ENCODE data around the gene PTRH2.

The PTRH2 gene

DNA sequence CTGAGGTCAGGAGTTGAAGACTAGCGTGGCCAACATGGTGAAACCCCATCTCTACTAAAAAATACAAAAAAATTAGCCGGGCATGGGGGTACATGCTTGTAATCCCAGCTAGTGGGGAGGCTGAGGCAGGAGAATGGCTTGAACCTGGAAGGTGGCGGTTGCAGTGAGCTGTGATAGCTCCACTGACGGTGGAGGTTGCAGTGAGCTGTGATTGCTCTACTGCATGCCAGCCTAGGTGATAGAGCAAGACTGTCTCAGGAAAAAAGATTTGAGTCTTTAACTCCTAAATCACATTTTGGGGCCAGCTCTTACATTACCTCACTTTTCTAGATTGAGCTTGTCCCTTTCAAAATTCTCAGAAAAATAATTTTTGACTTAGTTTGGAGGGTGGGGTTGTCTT, 15.4 kb upstream of the PTRH2 start:
- no peak for DNase-seq (ENCODE audit: extremely low read depth in 1 of 2, low read depth in 1 of 2)

DNA sequence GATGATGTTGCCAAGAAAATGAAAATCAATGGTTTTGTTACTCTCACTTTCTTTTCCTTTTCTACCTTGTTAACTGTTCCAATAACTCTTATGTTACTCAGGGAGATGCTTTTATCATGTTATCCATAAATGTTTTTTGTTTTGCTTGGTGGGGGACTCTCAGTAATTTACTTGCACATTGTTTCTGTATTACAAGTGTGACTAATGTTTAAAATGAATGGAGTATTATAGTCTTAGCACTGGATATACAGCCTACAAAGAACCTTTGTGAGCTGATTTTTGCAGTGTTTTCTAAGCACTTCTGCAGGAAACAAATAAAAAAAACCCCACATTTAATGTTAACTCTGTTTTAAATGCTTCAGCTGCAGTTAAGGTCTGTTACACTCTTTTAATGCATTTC, 12.3 kb upstream of the PTRH2 start:
- no peak for DNase-seq (ENCODE audit: extremely low read depth in 1 of 2, low read depth in 1 of 2)

DNA sequence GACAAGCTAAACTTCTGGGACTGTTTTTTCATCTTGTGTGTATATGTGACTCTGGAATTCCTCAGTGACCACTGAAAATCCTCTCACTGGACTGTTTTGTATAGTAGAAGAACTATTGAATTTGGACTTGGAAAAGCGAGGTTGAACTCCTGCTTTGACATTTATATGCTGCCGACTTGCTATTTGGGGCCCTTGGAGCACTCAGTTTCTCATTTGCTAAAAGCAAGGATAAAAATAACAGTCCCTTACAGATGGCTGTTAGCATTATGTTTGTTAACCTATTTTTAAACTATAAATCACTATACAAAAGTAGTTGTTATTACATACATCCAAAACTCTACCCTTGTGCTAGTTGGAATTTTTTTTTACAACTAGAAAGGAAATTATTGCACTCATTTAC, 9.2 kb upstream of the PTRH2 start:
- DNase-seq (ENCODE audit: extremely low read depth in 1 of 2, low read depth in 1 of 2): no peak

DNA sequence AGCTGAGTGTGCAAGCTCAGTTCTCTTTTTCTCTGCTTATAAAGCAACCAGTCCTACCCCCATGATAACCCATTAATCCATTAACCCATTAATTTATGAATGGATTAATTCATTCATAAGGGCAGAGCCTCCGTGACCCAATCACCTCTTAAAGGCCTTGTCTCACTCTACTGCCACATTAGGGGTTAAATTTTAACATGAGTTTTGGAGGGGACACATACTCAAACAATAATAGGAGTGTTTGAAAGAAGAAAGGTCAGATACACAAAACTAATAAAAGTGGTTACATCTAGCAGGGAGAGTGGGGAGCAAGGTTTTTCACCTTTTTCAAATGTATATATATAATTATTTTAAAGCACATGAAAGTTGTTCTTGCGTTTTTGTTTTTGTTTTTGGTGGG, 7.0 kb upstream of the PTRH2 start:
- no peak for DNase-seq (ENCODE audit: extremely low read depth in 1 of 2, low read depth in 1 of 2)

DNA sequence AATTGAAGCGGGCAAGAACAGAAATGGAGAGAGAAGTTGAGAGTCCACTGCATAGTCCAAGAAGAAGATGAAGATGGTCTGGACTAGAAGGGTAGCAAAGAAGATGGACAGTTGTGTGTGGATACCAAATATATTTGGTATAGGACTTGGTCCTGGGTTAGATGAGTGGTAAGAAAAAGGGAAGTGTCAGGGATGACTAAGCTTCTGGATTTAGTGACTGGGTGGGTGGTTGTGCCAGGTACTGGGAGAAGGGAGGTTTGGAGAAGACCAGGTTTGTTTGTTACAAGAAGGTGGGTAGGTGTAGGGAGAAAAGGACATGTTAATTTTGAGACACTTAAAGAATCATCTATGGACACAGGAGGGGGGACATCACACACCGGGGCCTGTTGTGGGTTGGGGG, 5.6 kb upstream of the PTRH2 start:
- DNase-seq (ENCODE audit: extremely low read depth in 1 of 2, low read depth in 1 of 2): no peak

DNA sequence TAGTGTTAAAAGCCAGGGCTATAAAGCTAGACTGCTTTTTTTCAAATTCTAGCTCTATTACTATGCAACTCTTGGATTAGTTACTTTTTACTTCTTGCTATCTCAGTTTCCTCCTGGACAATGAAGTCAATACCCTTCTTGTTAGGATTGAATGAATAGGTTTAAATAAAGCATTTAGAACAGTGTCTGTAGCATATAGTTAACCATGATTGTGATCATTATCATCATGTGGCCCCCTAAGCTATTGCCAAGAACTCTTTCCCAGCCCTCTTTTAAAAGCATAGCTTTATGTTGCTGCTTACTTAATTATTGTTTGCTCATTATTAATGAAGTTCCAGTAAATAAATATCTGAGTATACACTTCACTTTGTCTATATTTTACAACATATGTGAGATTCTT, 4.7 kb upstream of the PTRH2 start:
- no peak for DNase-seq (ENCODE audit: extremely low read depth in 1 of 2, low read depth in 1 of 2)

DNA sequence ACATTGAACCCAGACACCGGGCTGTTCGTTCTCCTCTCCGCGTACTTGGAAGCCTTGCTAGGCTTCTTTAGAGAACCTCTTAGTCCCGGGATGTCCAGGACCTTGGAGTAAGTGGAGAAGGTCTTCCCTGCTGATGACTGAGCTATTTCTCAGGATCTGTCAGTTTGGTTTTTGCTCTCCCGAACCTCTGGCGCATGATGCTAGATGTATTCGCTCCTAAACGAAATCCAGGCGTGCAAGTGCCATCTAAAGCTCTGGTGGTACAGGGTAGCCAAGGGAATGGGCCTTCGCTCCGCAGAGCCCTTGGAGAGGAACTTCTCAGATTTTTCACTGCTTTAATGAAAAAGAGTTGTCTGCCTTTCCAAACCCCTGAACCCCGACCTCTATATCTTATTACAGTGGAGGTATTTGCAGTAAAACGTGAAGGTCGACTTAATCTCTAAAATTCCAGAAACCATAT, 771 bp upstream of the PTRH2 start:
- no peak for DNase-seq (ENCODE audit: extremely low read depth in 1 of 2, low read depth in 1 of 2)

DNA sequence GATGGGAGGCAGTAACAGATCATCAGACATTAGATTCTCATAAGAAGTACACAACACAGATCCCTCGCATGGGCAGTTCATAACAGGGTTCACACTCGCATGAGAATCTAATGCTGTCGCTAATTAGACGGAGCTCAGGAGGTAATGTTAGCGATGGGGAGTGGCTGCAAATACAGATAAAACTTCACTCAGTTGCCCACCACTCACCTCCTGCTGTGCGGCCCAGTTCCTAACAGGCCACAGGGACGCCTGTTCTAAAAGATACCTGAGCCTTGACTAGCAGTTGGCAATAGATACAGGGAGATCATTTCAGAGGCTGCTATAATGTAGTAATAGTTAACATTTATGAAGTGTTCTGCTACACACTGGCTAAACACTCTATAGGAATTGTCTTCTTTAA, 4.9 kb downstream of the PTRH2 start:
- DNase-seq (ENCODE audit: extremely low read depth in 1 of 2, low read depth in 1 of 2): no peak

DNA sequence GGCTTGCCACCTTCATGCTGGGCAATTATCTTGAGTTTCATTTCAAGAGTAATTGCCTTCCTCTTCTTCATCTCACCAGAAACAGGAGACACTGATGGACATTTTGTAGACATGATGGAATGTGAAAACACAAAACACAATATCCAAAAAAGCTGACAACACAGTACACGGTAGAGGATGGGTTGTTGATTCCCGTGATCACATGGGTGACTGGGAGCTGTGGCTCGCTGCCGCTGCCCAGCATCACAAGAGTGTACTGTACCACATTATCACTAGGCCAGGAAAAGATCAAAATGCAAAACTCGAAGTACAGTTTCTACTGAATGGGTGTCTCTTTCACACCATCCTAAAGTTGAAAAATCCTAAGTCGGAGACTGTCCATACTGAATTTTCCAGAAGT, 7.4 kb downstream of the PTRH2 start:
- no peak for DNase-seq (ENCODE audit: extremely low read depth in 1 of 2, low read depth in 1 of 2)

DNA sequence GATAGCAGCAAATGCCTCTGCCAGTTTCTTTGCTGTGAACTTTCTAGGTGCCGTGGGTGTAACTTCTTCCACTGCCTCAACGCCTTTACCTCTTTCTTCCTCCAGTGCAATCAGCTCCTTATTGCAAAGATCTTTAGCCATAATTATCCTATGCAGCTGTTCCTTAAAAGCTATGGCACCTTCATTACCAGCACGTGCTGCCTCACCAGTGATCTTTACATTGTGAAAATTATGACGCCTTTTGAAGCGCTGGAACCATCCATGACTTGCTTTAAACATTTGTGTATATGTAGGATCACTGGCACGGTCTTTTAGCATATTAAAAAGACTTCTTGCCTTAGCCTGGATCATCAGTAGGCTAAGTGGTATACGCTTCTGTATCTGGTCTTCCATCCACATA, 8.0 kb downstream of the PTRH2 start:
- DNase-seq (ENCODE audit: extremely low read depth in 1 of 2, low read depth in 1 of 2): no peak

DNA sequence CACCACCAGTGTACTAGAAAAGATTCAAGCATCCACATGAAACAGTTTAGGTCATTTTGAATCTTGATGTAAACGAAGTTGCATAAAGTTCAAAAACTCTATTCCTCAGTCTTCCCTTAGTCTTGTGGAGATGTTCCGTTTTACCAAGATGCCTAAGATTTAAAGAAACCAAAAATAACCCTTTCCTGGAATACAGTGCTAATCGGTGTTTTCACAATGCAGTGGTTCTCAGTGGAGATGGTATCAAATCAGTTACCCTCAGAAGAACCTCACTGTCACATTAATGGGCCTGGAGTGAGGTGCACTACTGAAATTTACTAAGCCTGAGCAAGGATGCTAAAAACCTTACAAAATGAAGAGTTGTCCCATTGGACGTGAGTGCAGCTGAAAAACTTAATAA, 9.1 kb downstream of the PTRH2 start:
- DNase-seq (ENCODE audit: extremely low read depth in 1 of 2, low read depth in 1 of 2): no peak

DNA sequence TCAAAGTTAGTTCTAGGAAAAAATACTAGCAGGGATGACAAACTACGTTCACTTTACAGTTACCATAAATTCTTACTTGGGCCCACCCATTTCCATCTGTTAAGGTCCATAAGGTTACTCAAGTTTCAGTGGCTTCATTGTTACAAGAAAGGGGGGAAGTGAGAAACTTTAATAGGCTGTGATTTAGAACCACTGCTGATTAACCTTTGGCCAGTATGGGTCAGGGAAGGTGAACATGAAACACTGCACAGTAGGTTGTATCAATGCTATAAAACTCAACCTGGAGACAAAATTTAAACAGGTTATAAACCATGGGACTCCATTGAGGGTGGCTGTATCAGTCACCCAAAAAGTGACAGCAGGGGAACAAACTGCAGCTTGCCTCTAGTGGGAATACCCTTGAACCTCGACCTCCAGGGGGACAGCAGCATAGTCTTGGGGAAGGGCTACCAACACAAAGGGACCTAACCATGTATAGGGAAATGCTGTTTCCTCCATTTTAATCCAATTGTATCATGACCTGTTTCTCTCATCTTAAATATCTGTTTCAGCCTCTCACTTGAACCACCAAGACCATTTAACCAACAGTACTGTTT, 10.4 kb downstream of the PTRH2 start:
- DNase-seq (ENCODE audit: extremely low read depth in 1 of 2, low read depth in 1 of 2): no peak

DNA sequence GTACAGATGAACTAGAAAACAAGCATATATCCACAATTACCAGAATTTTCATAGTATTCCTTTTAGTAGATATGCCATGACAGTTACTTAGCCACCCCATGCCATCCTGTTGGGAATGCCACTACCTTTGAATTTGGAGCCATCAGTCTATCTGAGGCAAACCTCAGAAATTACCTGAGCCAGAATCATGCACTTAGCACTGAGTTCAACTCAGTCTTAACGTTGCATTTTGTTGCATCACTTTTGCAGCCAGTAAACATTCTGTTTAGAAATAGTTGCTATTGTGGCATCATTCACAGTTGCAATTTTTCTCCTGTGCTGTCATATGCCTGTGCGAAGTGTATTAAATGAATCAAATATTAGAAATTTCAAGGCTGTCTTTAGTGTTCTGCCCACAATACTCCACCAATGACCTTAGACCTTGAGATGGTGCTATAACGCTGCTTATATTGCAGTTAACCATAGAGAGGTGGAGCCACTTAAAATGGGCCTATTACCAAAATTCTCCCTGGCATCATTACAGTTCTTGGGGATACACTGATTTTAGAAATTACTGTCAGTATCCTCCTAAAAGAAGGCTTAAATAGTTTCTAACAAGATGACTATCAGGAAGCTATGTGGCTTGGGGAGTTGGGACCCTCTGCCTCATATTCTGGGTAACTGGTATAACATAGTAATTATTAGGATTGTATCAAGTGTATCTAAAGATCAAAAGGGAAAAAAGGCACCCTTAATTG, 11.1 kb downstream of the PTRH2 start:
- DNase-seq (ENCODE audit: extremely low read depth in 1 of 2, low read depth in 1 of 2): no peak

DNA sequence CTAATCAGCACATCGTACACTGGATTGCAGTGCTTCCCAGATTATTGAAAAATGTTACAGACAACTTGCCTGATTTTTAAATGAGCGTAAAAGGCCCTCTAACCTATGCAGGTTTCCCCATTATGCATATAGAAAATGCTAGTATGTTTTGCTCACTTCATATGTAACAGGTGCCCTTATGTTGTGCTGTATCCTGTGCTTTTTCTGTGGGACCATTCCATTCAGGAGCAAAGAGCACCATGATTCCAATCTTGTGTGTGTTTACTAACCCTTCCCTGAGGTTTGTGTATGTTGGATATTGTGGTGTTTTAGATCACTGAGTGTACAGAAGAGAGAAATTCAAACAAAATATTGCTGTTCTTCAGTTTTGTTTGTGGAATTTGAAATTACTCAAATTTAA, 12.9 kb downstream of the PTRH2 start:
- DNase-seq (ENCODE audit: extremely low read depth in 1 of 2, low read depth in 1 of 2): no peak

DNA sequence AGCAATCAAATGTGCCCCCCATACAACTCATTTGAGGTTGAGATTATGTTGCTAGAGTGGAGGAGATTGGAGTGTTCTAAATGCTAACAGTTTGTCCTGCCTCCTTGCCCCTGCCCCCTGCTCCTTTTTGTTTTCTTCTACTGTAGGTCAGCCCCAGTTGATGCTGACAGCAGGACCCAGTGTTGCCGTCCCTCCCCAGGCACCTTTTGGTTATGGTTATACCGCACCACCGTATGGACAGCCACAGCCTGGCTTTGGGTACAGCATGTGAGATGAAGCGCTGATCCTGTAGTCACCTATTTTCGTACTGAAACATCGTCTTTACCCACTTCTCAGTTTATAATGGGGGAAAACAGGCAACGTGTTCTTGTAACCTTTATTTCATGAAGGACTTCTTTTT, 13.6 kb downstream of the PTRH2 start:
- no peak for DNase-seq (ENCODE audit: extremely low read depth in 1 of 2, low read depth in 1 of 2)

DNA sequence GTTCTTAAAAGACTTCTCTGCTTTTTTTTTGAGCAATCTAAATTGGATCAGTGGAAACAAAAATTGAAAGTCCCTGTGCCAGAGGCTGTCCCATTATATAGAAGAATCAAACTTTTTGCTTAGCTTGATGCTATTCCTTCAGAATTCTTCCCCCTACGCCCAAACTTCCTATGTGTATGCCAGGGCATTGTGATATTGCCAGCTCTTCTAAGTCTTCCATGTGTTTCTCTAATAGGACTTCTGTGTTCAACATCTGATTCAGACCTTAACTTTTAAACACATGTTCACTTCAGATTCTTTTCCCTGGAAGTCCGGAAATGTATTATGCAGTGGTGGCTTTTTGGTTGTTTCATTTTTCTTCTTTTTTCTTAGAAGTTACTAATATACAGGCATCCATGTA, 18.7 kb downstream of the PTRH2 start:
- no peak for DNase-seq (ENCODE audit: extremely low read depth in 1 of 2, low read depth in 1 of 2)

DNA sequence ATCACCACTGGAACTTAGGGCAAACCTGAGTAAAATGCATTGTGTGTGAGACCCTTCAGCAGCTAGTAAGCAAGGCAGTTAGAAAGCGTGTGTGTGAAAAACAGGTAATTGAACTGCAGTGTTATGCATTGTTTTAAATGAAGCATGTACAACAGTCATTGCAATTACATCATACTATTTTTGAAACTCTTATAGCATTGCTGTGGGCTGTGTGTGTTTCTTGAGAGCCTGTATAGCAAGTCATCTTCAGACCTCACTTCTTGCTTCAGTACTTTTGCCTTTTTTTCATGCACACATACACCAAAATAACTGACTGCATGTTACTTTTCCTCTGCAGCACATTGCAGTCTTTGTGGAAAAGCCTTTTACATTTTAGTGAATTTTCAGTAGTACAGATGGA, 19.2 kb downstream of the PTRH2 start:
- no peak for DNase-seq (ENCODE audit: extremely low read depth in 1 of 2, low read depth in 1 of 2)

DNA sequence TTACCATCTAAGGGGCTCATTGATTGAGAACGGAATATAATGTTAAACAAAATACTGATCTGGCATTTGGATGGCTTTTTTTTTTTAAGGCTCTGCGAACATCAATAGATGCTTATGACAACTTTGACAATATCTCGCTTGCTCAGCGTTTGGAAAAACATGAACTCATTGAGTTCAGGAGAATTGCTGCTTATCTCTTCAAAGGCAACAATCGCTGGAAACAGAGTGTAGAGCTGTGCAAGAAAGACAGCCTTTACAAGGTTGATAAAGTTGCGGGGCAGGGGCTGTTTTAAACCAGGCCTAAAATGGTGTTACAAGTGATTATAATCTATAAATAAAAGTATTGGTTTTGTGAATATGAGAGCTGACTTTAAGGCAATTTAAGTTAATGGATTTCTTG, 22.3 kb downstream of the PTRH2 start:
- no peak for DNase-seq (ENCODE audit: extremely low read depth in 1 of 2, low read depth in 1 of 2)

DNA sequence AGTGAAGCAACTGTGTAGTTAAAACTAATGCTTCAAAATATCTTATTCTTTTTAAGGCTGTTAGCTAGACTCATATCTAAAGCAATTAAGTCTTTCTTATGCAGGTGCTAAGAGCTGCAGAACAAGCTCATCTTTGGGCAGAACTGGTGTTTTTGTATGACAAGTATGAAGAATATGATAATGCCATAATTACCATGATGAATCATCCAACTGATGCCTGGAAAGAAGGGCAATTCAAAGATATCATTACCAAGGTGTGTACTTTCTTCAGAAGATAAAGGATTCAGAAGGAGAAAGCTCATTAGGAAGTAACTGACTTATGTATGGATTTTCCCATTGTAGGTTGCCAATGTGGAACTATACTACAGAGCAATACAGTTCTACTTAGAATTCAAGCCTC, 23.9 kb downstream of the PTRH2 start:
- no peak for DNase-seq (ENCODE audit: extremely low read depth in 1 of 2, low read depth in 1 of 2)

DNA sequence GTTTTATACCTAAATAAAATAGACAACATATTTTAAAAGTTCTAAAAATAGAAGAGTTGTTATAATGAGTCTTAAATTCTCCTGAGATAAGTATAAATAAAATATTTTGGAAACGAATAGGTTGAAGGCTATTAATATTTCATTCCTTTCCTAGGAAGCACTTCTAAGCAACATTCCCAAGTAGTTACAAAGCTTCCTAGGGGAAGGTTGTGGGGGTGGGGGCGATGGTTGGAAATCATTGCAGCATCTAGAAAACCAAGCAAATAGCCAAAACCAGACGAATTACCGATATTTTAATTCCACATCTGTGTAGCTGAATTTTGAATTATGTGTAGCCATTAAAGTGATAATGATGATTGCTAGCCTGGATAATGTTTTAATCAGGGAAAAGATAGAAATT, 26.9 kb downstream of the PTRH2 start:
- DNase-seq (ENCODE audit: extremely low read depth in 1 of 2, low read depth in 1 of 2): no peak

DNA sequence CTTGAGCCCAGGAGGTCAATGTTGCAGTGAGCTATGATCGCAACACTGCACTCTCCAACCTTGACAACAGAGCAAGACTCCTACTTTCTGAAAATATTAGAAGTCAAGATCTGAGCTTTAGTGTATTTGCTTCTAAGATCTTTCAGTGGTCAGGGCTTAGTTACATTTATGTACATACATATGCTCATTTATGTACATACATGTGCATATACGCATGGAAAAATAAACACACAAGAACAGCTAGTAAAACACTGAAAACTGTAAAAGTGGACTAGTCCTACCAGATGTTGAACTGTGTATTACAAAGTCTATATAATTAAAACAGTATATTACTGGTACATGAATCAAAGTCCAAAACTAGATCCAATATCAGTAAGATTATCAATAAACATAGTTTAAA, 28.3 kb downstream of the PTRH2 start:
- DNase-seq (ENCODE audit: extremely low read depth in 1 of 2, low read depth in 1 of 2): no peak

DNA sequence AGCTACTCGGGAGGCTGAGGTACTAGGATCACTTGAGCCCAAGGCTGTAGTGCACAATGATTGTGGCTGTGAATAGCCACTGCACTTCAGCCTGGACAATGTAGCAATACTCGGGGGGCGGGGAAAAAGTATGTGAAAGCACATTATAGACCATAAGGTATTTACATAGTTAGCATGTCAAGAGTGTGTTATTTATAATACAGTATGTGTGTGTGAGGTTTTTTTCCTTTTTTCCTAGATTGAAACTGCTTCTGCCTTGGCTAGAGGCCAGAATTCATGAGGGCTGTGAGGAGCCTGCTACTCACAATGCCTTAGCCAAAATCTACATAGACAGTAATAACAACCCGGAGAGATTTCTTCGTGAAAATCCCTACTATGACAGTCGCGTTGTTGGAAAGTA, 30.5 kb downstream of the PTRH2 start:
- no peak for DNase-seq (ENCODE audit: extremely low read depth in 1 of 2, low read depth in 1 of 2)

DNA sequence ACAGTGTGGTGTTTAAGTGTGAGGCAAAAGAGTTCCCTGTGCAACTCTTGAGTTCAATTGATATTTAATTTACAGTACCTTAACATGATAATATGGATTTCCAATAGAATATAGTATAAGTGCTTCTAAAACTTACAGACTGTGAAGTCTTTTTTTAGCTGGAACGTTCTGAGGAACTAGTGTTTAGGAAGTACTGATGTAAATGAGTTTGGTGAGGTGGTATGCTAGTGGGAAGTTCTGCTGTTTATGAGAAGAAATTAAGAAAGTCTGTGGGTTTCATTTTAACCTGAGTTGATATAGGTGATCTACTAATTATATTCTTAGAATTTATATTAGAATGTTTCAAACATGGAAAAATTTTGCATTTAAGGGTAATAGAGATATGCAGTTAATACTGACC, 32.0 kb downstream of the PTRH2 start:
- no peak for DNase-seq (ENCODE audit: extremely low read depth in 1 of 2, low read depth in 1 of 2)

Data from stimulated activated CD8-positive, alpha-beta memory T cell treated with anti-CD3 and anti-CD28 coated beads, Interleukin-7, amount 100 ng/mL, for 48 hours (primary cell).